OCI-LY3 (cell line): Measurements from ENCODE around the gene TDRD9.

Experiments
- H2AFZ ChIP-seq: fragments of 200-600, 300-600 bp; shearing (Covaris generic); 2 replicates; pipeline ENCODE4 v1.6.0; 2014; ENCODE audit warnings: antibody characterized with exemption, low read depth, low read length
- H3K27ac ChIP-seq: fragments of 200-600, 300-600 bp; sonication (generic); 2 replicates; pipeline ENCODE4 v1.5.1; 2014; ENCODE audit warnings: mild to moderate bottlenecking, low read length, moderate library complexity, mixed read lengths
- H3K27me3 ChIP-seq: fragments of 200-600, 300-600 bp; sonication (generic); 2 replicates; pipeline ENCODE4 v1.6.1; 2014; ENCODE audit warnings: low read depth, low read length, mixed read lengths
- H3K36me3 ChIP-seq: fragments of 200-600, 300-600 bp; sonication (generic); replicated peaks from 2 replicates; pipeline ENCODE3; 2014; ENCODE audit warnings: low read depth, low read length, mixed read lengths
- H3K4me1 ChIP-seq: fragments of 300-600, 200-600 bp; sonication (generic); 2 replicates; pipeline ENCODE4 v1.6.1; 2014; ENCODE audit warnings: low read length, mixed read lengths
- H3K4me2 ChIP-seq: fragments of 200-600, 300-600 bp; sonication (generic); 2 replicates; pipeline ENCODE4 v1.6.1; 2014; ENCODE audit warnings: low read length, mixed read lengths
- H3K4me3 ChIP-seq: fragments of 300-600, 200-600 bp; sonication (generic); 2 replicates; pipeline ENCODE4 v1.5.1; 2014; ENCODE audit warnings: antibody characterized with exemption, mild to moderate bottlenecking, low read length, moderate library complexity
- H3K79me2 ChIP-seq: fragments of 300-600, 200-600 bp; shearing (Covaris generic); 2 replicates; pipeline ENCODE4 v1.6.1; 2014; ENCODE audit warnings: mild to moderate bottlenecking, low read length, mixed read lengths
- H3K9ac ChIP-seq: fragments of 300-600, 200-600 bp; shearing (Covaris generic); 2 replicates; pipeline ENCODE4 v1.6.0; 2014; ENCODE audit warnings: mild to moderate bottlenecking, low read length, moderate library complexity
- H3K9me3 ChIP-seq: fragments of 200-600, 300-600 bp; shearing (Covaris generic); 2 replicates; pipeline ENCODE4 v1.6.1; 2014; ENCODE audit warnings: low read length, mixed read lengths; ENCODE audit not compliant: insufficient read depth
- H4K20me1 ChIP-seq: fragments of 200-600, 300-600 bp; sonication (generic); 2 replicates; pipeline ENCODE4 v1.6.1; 2016; ENCODE audit warnings: low read length, mixed read lengths; ENCODE audit not compliant: insufficient read depth
- CTCF ChIP-seq: fragments of 200-600, 300-600 bp; sonication (generic); IDR thresholded peaks from 2 replicates; pipeline ENCODE4 v1.5.1; 2014; ENCODE audit warnings: antibody characterized with exemption, low read length, low read depth
- EZH2phosphoT487 ChIP-seq: fragments of 200-600 bp; shearing (Covaris generic); IDR thresholded peaks from 2 replicates; pipeline ENCODE4 v1.6.1; 2018; ENCODE audit warnings: antibody characterized with exemption, mixed run types, low read depth

Gene TDRD9

GRCh38 chr14:103961928-103962578, 33.8 kb downstream of the TDRD9 start:
- Histone ChIP-seq H3K4me3 (no peak overlapping the region), H3K9ac (no peak overlapping the region), H3K4me2 (no peak overlapping the region), H3K4me1 (no peaks in the 10 kb centered on the region), H3K36me3 (no peaks in the 10 kb centered on the region), H3K9me3 (no peaks in the 10 kb centered on the region), H3K27ac (no peak overlapping the region), H2AFZ (no peak overlapping the region), H4K20me1 (no peaks in the 10 kb centered on the region), H3K79me2 (no peaks in the 10 kb centered on the region), H3K27me3 (peaks cover 4% of the 10 kb centered on the region; the same call in 1 of the 2 replicates)
- TF ChIP-seq CTCF (no peak), EZH2phosphoT487 (no peak)

GRCh38 chr14:103966631-103967030, 38.4 kb downstream of the TDRD9 start:
- H3K4me3 ChIP-seq = no peak overlapping the region
- no peaks in the 10 kb centered on the region for H3K9me3 ChIP-seq
- H3K4me2 ChIP-seq = no peak overlapping the region
- H3K79me2 ChIP-seq = no peaks in the 10 kb centered on the region
- no peaks in the 10 kb centered on the region for H3K36me3 ChIP-seq
- H2AFZ ChIP-seq = no peak overlapping the region
- H4K20me1 ChIP-seq = no peaks in the 10 kb centered on the region
- H3K27ac ChIP-seq = no peak overlapping the region
- no peaks in the 10 kb centered on the region for H3K4me1 ChIP-seq
- peaks cover 6% of the 10 kb centered on the region for H3K27me3 ChIP-seq
- no peak overlapping the region for H3K9ac ChIP-seq
- TF ChIP-seq EZH2phosphoT487 (no peak), CTCF (no peak)

- no peaks in the 10 kb centered on the region for H3K79me2 ChIP-seq
- no peak overlapping the region for H3K4me3 ChIP-seq
- no peak overlapping the region for H3K9ac ChIP-seq
- no peak overlapping the region for H3K27ac ChIP-seq
- H3K4me1 ChIP-seq = no peaks in the 10 kb centered on the region
- peaks cover 6% of the 10 kb centered on the region; the same call in 1 of the 2 replicates for H3K27me3 ChIP-seq
- H2AFZ ChIP-seq = no peak overlapping the region
- no peaks in the 10 kb centered on the region for H3K9me3 ChIP-seq
- H4K20me1 ChIP-seq = no peaks in the 10 kb centered on the region
- no peak overlapping the region for H3K4me2 ChIP-seq
- H3K36me3 ChIP-seq = no peaks in the 10 kb centered on the region
- TF ChIP-seq CTCF = no peak
- no peak for TF ChIP-seq EZH2phosphoT487
Measured at GRCh38 chr14:103969961-103970360, 41.7 kb downstream of the TDRD9 start.

- Histone ChIP-seq H3K9ac (no peak overlapping the region), H4K20me1 (no peaks in the 10 kb centered on the region), H3K27me3 (no peaks in the 10 kb centered on the region; the same call in 1 of the 2 replicates), H3K4me3 (no peak overlapping the region), H3K9me3 (no peaks in the 10 kb centered on the region), H3K27ac (no peak overlapping the region), H3K79me2 (no peaks in the 10 kb centered on the region), H2AFZ (no peak overlapping the region), H3K4me1 (no peaks in the 10 kb centered on the region), H3K36me3 (no peaks in the 10 kb centered on the region), H3K4me2 (no peak overlapping the region)
- TF ChIP-seq EZH2phosphoT487 (no peak), CTCF (no peak)
Measured at GRCh38 chr14:103973354-103973753, 45.1 kb downstream of the TDRD9 start.
